IMR-90 (cell line): ENCODE results near the gene CFDP1. TPM values are rescaled to one million over a fixed set of nuclear protein-coding genes. Genes with fewer than 3 reads are reported as not detected.

Source experiments
- ATAC-seq: fragments of 200-7000 bp; cut with Tn5 transposase; 2 replicates; pipeline ENCODE4 v1.9.1; 2020; ENCODE audit warnings: low read depth, mild to moderate bottlenecking, moderate library complexity
- BruUV-seq: library from RNA; stranded (reverse); fragments of 400-500 nt; replicated peaks from 2 replicates; lab custom pipeline; 2021; lab: Mats Ljungman, UMichigan
- CTCF ChIA-PET: fragments of 300-600 bp; formaldehyde crosslinking; extraction: SDS; loops from one replicate; lab custom pipeline; 2021; ENCODE audit warnings: antibody characterized with exemption; lab: Yijun Ruan, JAX
- POLR2A ChIA-PET: fragments of 300-600 bp; sonication (Branson Sonifier 250); formaldehyde crosslinking; loops from one replicate; lab custom pipeline; 2022; ENCODE audit warnings: antibody characterized with exemption; ENCODE audit not compliant: unreplicated experiment; lab: Charles Lee
- DNase-seq: peaks from one replicate; pipeline ENCODE4 v3.0.0; 2013
- H2AFZ ChIP-seq: replicated peaks from 2 replicates; pipeline ENCODE3; 2013; ENCODE audit warnings: low read length, mild to moderate bottlenecking; ENCODE audit not compliant: poor library complexity
- H2AK5ac ChIP-seq: 2 replicates; pipeline ENCODE4 v1.6.1; 2013; ENCODE audit warnings: low read depth, low read length, inconsistent platforms
- H2AK9ac ChIP-seq: replicated peaks from 2 replicates; pipeline ENCODE3; 2013; ENCODE audit warnings: mild to moderate bottlenecking, low read depth, low read length, moderate library complexity; ENCODE audit not compliant: poor library complexity
- H2BK120ac ChIP-seq: 2 replicates; pipeline ENCODE4 v1.6.1; 2013; ENCODE audit warnings: low read depth, low read length, inconsistent platforms
- H2BK15ac ChIP-seq: 3 replicates; pipeline ENCODE4 v1.6.1; 2013; ENCODE audit warnings: low read depth, low read length, inconsistent platforms
- H2BK20ac ChIP-seq: 2 replicates; pipeline ENCODE4 v1.6.1; 2013; ENCODE audit warnings: low read depth, mild to moderate bottlenecking, inconsistent platforms, low read length, moderate library complexity
- H2BK5ac ChIP-seq: 2 replicates; pipeline ENCODE4 v1.6.1; 2013; ENCODE audit warnings: mild to moderate bottlenecking, low read depth, low read length, inconsistent platforms; ENCODE audit not compliant: poor library complexity, severe bottlenecking
- H3K14ac ChIP-seq: replicated peaks from 2 replicates; pipeline ENCODE4 v1.6.1; 2013; ENCODE audit warnings: low read depth, low read length, inconsistent platforms
- H3K18ac ChIP-seq: 2 replicates; pipeline ENCODE4 v1.6.1; 2013; ENCODE audit warnings: low read depth, low read length, control low read depth
- H3K23ac ChIP-seq: 2 replicates; pipeline ENCODE4 v1.6.1; 2013; ENCODE audit warnings: low read depth, low read length, inconsistent platforms
- H3K27ac ChIP-seq: 2 replicates; pipeline ENCODE4 v1.5.1; 2013; ENCODE audit warnings: mild to moderate bottlenecking, control low read depth, low read length; ENCODE audit not compliant: insufficient read depth
- H3K27me3 ChIP-seq: 2 replicates; pipeline ENCODE4 v1.6.1; 2013; ENCODE audit warnings: low read length; ENCODE audit not compliant: control insufficient read depth, insufficient read depth
- H3K36me3 ChIP-seq: 2 replicates; pipeline ENCODE4 v1.6.1; 2013; ENCODE audit warnings: low read length, mixed read lengths; ENCODE audit not compliant: control insufficient read depth, insufficient read depth
- H3K4ac ChIP-seq: 2 replicates; pipeline ENCODE4 v1.6.1; 2013; ENCODE audit warnings: low read depth, low read length, inconsistent platforms
- H3K4me1 ChIP-seq: 2 replicates; pipeline ENCODE4 v1.6.1; 2013; ENCODE audit warnings: low read length, mixed read lengths; ENCODE audit not compliant: control insufficient read depth, insufficient read depth
- H3K4me2 ChIP-seq: 2 replicates; pipeline ENCODE4 v1.6.1; 2013; ENCODE audit warnings: low read depth, mild to moderate bottlenecking, control low read depth, low read length, moderate library complexity
- H3K4me3 ChIP-seq: 2 replicates; pipeline ENCODE4 v1.5.1; 2013; ENCODE audit warnings: low read depth, mild to moderate bottlenecking, control low read depth, low read length, moderate library complexity; ENCODE audit not compliant: insufficient read depth
- H3K56ac ChIP-seq: 2 replicates; pipeline ENCODE4 v1.6.1; 2013; ENCODE audit warnings: low read length, inconsistent platforms; ENCODE audit not compliant: insufficient read depth; ENCODE audit errors: extremely low read depth
- H3K79me1 ChIP-seq, 2 experiments: 2 replicates each; pipeline ENCODE4 v1.6.1; 2013; ENCODE audit warnings: low read length in 2 of 2, inconsistent platforms in 1 of 2, low read depth in 1 of 2
- H3K9ac ChIP-seq: 2 replicates; pipeline ENCODE4 v1.6.1; 2013; ENCODE audit warnings: low read depth, low read length, control low read depth
- H3K9me1 ChIP-seq: 2 replicates; pipeline ENCODE4 v1.6.1; 2013; ENCODE audit warnings: low read length, inconsistent platforms; ENCODE audit not compliant: insufficient read depth
- H3K9me3 ChIP-seq: 2 replicates; pipeline ENCODE4 v1.6.1; 2013; ENCODE audit warnings: low read length; ENCODE audit not compliant: control insufficient read depth, insufficient read depth
- H4K20me1 ChIP-seq: 2 replicates; pipeline ENCODE4 v1.6.1; 2013; ENCODE audit warnings: low read length, inconsistent platforms; ENCODE audit not compliant: insufficient read depth
- H4K5ac ChIP-seq: 2 replicates; pipeline ENCODE4 v1.6.1; 2013; ENCODE audit warnings: mild to moderate bottlenecking, low read depth, low read length, control low read depth
- H4K8ac ChIP-seq, 2 experiments: 2 replicates each; pipeline ENCODE4 v1.6.1; 2013; ENCODE audit warnings: low read depth in 2 of 2, low read length in 2 of 2, control low read depth in 1 of 2, inconsistent platforms in 1 of 2
- H4K91ac ChIP-seq: 2 replicates; pipeline ENCODE4 v1.6.1; 2013; ENCODE audit warnings: low read depth, low read length, inconsistent platforms; ENCODE audit not compliant: insufficient read depth
- CEBPB ChIP-seq: IDR thresholded peaks from 2 replicates; pipeline ENCODE4 v1.6.1; 2012; ENCODE audit warnings: low read depth, low read length, improper control_type of control experiment
- CTCF ChIP-seq: conservative IDR thresholded peaks from 2 replicates; pipeline ENCODE4 v1.5.1; 2012; ENCODE audit warnings: mild to moderate bottlenecking, low read depth, low read length, improper control_type of control experiment
- FOS ChIP-seq: fragments of 150-350 bp; IDR thresholded peaks from 2 replicates; pipeline ENCODE4 v1.6.1; 2016; ENCODE audit warnings: low read depth, low read length
- MAFK ChIP-seq: IDR thresholded peaks from 2 replicates; pipeline ENCODE4 v1.6.1; 2012; ENCODE audit warnings: low read depth, low read length, improper control_type of control experiment
- MAZ ChIP-seq: IDR thresholded peaks from 2 replicates; pipeline ENCODE4 v1.6.1; 2012; ENCODE audit warnings: low read depth, mild to moderate bottlenecking, low read length, improper control_type of control experiment, moderate library complexity, borderline replicate concordance
- MXI1 ChIP-seq: IDR thresholded peaks from 2 replicates; pipeline ENCODE4 v1.6.1; 2012; ENCODE audit warnings: low read depth, mild to moderate bottlenecking, low read length, moderate library complexity, borderline replicate concordance
- NFE2L2 ChIP-seq: fragments of 150-350 bp; IDR thresholded peaks from 2 replicates; pipeline ENCODE4 v1.6.1; 2016; ENCODE audit warnings: low read depth, mild to moderate bottlenecking, low read length
- RAD21 ChIP-seq: IDR thresholded peaks from 2 replicates; pipeline ENCODE4 v1.6.1; 2012; ENCODE audit warnings: low read length, improper control_type of control experiment
- RCOR1 ChIP-seq: IDR thresholded peaks from 2 replicates; pipeline ENCODE4 v1.6.1; 2012; ENCODE audit warnings: mild to moderate bottlenecking, low read length, improper control_type of control experiment; ENCODE audit not compliant: insufficient replicate concordance
- RFX5 ChIP-seq: IDR thresholded peaks from 2 replicates; pipeline ENCODE4 v1.8.0; 2012; ENCODE audit warnings: low read depth, mild to moderate bottlenecking, low read length, moderate library complexity
- USF2 ChIP-seq: fragments of 150-350 bp; IDR thresholded peaks from 2 replicates; pipeline ENCODE4 v1.6.1; 2017; ENCODE audit warnings: mild to moderate bottlenecking, antibody characterized with exemption, low read length, low read depth
- WGBS, 2 experiments: methylation state at CpG; one replicate each; pipeline versions ENCODE4 v1.1.5 to v1.1.7; 2013; ENCODE audit warnings: missing lambda C conversion rate in 2 of 2; ENCODE audit not compliant: insufficient read length in 1 of 2; ENCODE audit errors: extremely low coverage in 2 of 2; 5-methylcytosine and 5-hydroxymethylcytosine counted together
- dilution Hi-C: fragments of 300-500 bp; cut with HindIII; formaldehyde crosslinking; loops from one replicate; pipeline ENCODE4 v1.14.3; 2018; ENCODE audit warnings: low sequenced_read_pairs; ENCODE audit not compliant: unreplicated experiment
- in situ Hi-C: fragments of 300-500 bp; cut with MboI; formaldehyde crosslinking; loops from 3 replicates; pipeline ENCODE4 v1.14.3; 2019; ENCODE audit warnings: low sequenced_read_pairs, inconsistent platforms, mixed read lengths
- intact Hi-C: fragments of 100-400 bp; cut with micrococcal nuclease; formaldehyde crosslinking; loops from 2 replicates; pipeline ENCODE4 v1.10.0; 2022
- polyA plus RNA-seq, 3 experiments: library from polyadenylated mRNA; depleted of rRNA; stranded (reverse); fragments of >200 nt; gene quantifications; 2 replicates each; pipeline ENCODE4 v1.2.3, GENCODE V29; 2012; ENCODE audit warnings: low replicate concordance in 1 of 3
- total RNA-seq: library from RNA; depleted of rRNA; stranded (reverse); fragments of >200 nt; gene quantifications from 2 replicates; pipeline ENCODE4 v1.2.3, GENCODE V29; 2012

CFDP1 gene
- total and polyA plus RNA-seq, 2 of the 4 experiments (the other 2 are of a cell fraction): 15.6 to 38.7 TPM

GRCh38 chr16:75341564-75342307 lies 91.6 kb downstream of the CFDP1 start:
- H4K91ac ChIP-seq: no peak overlapping the region
- H3K9me1 ChIP-seq: peaks cover 25% of the 10 kb centered on the region
- H4K5ac ChIP-seq: no peak overlapping the region
- H3K56ac ChIP-seq: no peak overlapping the region
- H3K18ac ChIP-seq: no peak overlapping the region
- H2AK9ac ChIP-seq: no peak overlapping the region
- no peak overlapping the region for H3K23ac ChIP-seq
- peaks cover 2% of the 10 kb centered on the region for H3K36me3 ChIP-seq
- H2BK5ac ChIP-seq: no peak overlapping the region
- 100% methylated on average over 1 of the region's 4 CpGs; no CpG with 5 or more reads in 1 of the 2 experiments for WGBS, 2 experiments
- dilution Hi-C loops: no loop called here
- CTCF ChIA-PET: no interaction called here
- H3K4ac ChIP-seq: no peak overlapping the region
- peak overlapping the region; percentile 54; the same call in 1 of the 2 replicates for H2AK5ac ChIP-seq
- no peak overlapping the region for H3K4me2 ChIP-seq
- peak overlapping the region in 1 of 2 experiments; percentile 11; a peak in 1 of 4 replicates for H4K8ac ChIP-seq
- TF ChIP-seq FOS: no peak
- no peak for TF ChIP-seq MAZ
- TF ChIP-seq RAD21: no peak
- TF ChIP-seq CEBPB: no peak
- no peak for TF ChIP-seq NFE2L2
- TF ChIP-seq CTCF: no peak
- TF ChIP-seq RFX5: no peak
- TF ChIP-seq USF2: no peak
- TF ChIP-seq MXI1: no peak
- no peak for TF ChIP-seq RCOR1
- no peak for TF ChIP-seq MAFK
- no peak overlapping the region for H3K4me3 ChIP-seq
- intact Hi-C loops: loop anchor here (5.0 kb wide), 1 partner anchor 36 kb away; no protein-coding TSS in a partner anchor
- in situ Hi-C loops: no loop called here
- ATAC-seq (no peak), DNase-seq (no peak)
- no peaks in the 10 kb centered on the region for H4K20me1 ChIP-seq
- H2BK20ac ChIP-seq: no peak overlapping the region
- no peak overlapping the region for H2AFZ ChIP-seq
- H2BK15ac ChIP-seq: no peak overlapping the region
- BruUV-seq: no TSS peak
- H3K14ac ChIP-seq: 0 out of 2 replicates have a peak overlapping the region, but pooled peaks have one; percentile 3
- H3K79me1 ChIP-seq: peaks cover 7 to 39% of the 10 kb centered on the region in 2 experiments
- peak overlapping the region; percentile 51; the same call in 1 of the 2 replicates for H3K9ac ChIP-seq
- no peaks in the 10 kb centered on the region for H3K27me3 ChIP-seq
- H3K9me3 ChIP-seq: no peaks in the 10 kb centered on the region
- no peak overlapping the region for H3K27ac ChIP-seq
- H3K4me1 ChIP-seq: peaks cover 24% of the 10 kb centered on the region
- H2BK120ac ChIP-seq: no peak overlapping the region
- POLR2A ChIA-PET: interaction anchor here (0.6 kb wide), 1 partner anchor 837 kb away, joined by 3 read pairs; no protein-coding TSS in a partner anchor
